AG09319 (cell line): ENCODE data around the gene DSG3.

Experiments used
- DNase-seq: peaks from one replicate; pipeline ENCODE4 v3.0.0-alpha.2; 2010; ENCODE audit warnings: low read depth; ENCODE audit errors: extremely low read depth
- CTCF ChIP-seq: IDR thresholded peaks from 2 replicates; pipeline ENCODE4 v1.5.1; 2011; ENCODE audit warnings: low read depth, mild to moderate bottlenecking, inconsistent platforms, low read length, moderate library complexity

Gene DSG3

DNA sequence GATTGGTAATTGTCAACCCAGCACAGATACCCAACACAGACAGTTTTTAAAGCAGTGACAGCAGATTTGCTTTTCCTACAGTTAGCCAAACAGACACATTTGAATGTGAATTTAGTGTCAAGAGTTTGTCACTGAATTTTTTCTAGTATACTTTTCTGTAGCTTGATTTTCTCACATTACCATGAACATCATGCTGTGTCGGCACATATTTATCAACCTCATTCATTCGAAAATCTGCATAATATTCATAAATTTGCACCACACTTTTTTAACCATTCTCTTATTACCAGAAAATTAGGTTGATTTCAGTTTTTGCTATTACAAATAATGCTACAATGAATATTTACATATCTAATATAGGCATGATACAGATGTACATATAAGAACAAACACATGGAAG, 27.0 kb upstream of the DSG3 start:
- no peak for TF ChIP-seq CTCF
- no peak for DNase-seq

DNA sequence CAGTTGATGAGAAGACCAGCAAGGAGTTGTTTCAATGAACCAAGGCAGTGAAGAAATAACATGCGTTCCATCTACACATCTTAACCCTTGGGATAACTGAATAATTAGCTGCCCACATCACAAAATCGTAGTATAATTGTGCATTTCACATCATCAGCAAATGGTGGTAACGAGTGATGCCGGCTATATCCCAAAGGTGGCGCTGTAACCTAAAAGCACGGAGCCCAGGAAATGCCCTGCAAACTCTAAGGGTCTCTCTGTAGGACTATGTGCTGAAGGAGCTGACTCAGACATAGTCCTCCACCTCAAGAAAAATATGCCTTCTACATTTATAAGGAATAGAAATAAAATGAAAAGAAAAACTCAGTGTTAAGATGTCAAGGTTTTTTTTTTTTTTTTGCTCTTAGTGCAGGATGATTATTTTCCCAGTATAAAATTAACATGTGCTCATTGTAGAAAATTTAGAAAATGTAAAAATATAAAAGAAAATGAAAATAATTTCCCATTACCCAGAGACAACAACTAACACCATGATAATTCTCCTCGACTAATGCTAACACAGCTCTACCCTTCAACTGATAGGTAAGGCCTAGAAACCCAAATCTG, 23.1 kb upstream of the DSG3 start:
- TF ChIP-seq CTCF, result no peak
- no peak for DNase-seq

- no peak for TF ChIP-seq CTCF
- no peak for DNase-seq
Observed at GRCh38 chr18:31426021-31426420, 21.5 kb upstream of the DSG3 start.

DNA sequence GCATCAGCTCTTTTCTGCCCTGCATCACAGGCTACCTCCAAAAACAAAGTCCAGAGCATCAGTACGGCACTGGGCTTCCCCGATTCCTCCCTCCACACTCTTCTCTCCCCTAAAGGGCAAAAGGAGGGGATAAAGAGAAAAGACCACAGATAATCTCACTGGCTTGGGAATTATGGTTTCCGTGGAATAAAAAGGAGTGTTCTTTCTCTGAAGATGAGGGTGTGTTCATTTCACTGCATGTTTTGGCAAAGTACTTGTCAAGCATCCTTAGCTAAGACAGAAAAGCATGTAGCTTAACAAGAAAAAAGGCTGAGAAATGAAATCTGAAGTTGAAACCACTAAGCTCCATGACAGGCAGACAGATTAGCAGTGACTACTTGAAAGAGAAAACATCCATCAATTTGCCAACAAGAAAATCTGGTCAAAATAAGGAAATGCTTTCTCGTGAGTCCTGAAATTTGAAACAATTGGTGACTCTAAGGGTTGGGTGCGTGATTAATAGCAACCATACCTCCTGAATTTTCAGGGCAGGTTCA, 20.6 kb upstream of the DSG3 start:
- no peak for DNase-seq
- TF ChIP-seq CTCF, result no peak

GRCh38 chr18:31428211-31428610, 19.3 kb upstream of the DSG3 start:
- TF ChIP-seq CTCF, result no peak
- DNase-seq, result no peak

DNA sequence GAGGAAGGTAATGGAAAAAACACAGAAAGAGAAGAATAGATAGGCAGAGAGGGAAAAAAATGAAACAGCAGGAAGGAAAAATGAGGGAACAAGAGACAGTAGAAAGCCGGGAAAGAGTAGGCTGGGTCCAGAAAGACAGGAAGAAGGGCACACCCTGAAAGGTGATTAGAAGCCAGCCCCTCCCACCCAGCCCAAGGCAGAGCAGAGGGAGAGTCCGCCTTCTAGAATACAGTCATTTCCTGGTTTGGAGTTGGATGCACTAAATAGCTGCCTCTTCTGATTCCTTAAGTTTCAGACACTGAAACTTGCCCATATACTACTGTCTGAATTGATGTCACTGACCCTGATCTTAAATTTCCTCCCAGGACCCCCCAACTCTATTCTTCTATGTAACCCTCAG, 17.9 kb upstream of the DSG3 start:
- no peak for TF ChIP-seq CTCF
- no peak for DNase-seq

DNA sequence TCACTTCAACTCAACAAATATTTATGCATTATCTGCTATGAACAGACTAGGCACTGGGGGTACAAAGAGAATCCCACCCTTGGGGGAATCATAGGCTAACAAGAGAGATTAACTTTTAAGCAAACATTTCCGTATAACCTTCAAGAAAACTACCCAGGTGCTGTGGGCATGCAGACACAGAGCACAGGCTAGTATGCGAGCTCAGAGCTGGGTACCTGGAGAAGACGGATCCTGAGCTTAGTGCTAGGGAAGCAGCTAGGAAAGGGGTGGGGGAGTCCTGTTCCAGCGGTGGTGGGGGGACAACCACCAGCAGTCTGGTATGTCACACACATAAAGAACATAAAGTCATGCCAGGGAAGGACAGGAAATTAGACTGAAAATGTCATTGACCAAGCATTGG, 17.5 kb upstream of the DSG3 start:
- DNase-seq, result no peak
- no peak for TF ChIP-seq CTCF
